Endothelial cell of coronary artery (primary cell): ENCODE measurements around the gene PABPC3. TPM values are rescaled to one million over a fixed set of nuclear protein-coding genes. Genes with fewer than 3 reads are reported as not detected.

Experiments used
- total RNA-seq: library from RNA; depleted of rRNA; stranded (reverse); fragments of >200 nt; gene quantifications from 2 replicates; pipeline ENCODE4 v1.2.3, GENCODE V29; 2014

Gene PABPC3
- 0.09 TPM in 2 replicates for total RNA-seq

GRCh38 chr13:25095851-25096453 lies at the start of gene PABPC3:
TSS of gene PABPC3 (plus strand) at chr13:25096136. CDS start at chr13:25096199, 63 bp downstream.

Other genes with a start within 250 kb of the PABPC3 start
- gene AMER2, start 76.2 kb downstream of the PABPC3 start, total RNA-seq: not detected in 2 replicates
- gene MTMR6, start 191.4 kb downstream of the PABPC3 start, total RNA-seq: 21.3 and 23.7 TPM in 2 replicates
- 37.3 and 46.2 TPM in 2 replicates for gene NUP58, start 205.5 kb downstream of the PABPC3 start, total RNA-seq